ENCODE results near the gene MAP4K4.

DNA sequence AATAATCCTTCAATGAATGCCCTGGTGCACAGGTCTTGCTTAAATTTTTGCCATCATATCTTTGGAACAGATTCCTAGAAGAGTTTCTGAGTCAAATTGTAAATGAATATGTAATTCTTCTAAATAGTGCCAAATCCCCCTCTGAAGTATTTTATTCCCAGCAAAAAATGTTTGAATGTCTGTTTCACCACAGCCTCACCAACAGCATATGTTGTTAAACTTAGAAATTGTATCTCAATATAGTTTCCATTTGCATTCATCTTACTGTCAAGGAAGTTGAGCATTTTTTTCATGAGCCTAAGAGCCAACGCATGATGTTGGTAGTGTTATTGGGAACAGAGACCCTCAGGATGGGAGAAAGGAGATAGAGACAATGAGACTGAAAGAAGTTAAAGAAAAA, 207.4 kb downstream of the MAP4K4 start:
- TF ChIP-seq, protein P1, sequence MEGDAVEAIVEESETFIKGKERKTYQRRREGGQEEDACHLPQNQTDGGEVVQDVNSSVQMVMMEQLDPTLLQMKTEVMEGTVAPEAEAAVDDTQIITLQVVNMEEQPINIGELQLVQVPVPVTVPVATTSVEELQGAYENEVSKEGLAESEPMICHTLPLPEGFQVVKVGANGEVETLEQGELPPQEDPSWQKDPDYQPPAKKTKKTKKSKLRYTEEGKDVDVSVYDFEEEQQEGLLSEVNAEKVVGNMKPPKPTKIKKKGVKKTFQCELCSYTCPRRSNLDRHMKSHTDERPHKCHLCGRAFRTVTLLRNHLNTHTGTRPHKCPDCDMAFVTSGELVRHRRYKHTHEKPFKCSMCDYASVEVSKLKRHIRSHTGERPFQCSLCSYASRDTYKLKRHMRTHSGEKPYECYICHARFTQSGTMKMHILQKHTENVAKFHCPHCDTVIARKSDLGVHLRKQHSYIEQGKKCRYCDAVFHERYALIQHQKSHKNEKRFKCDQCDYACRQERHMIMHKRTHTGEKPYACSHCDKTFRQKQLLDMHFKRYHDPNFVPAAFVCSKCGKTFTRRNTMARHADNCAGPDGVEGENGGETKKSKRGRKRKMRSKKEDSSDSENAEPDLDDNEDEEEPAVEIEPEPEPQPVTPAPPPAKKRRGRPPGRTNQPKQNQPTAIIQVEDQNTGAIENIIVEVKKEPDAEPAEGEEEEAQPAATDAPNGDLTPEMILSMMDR (IDR thresholded peaks at IDR 0.05; ENCODE audit: insufficient read depth, low read length, poor library complexity, severe bottlenecking): no peak
- TF ChIP-seq EZH2phosphoT487 (conservative IDR thresholded peaks at IDR 0.05; ENCODE audit: low read length): no peak
